Ascending aorta (tissue), 2 donors: Measurements from ENCODE around the gene PLEKHG3. TPM values are rescaled to one million over a fixed set of nuclear protein-coding genes. Genes with fewer than 3 reads are reported as not detected.

Experiments
- DNase-seq, 2 donors: peaks; one replicate each; pipeline ENCODE4 v3.0.0-alpha.2; 2019; ENCODE audit warnings: low spot score in 2 of 2
- H3K27ac ChIP-seq, 2 donors: fragments of 200-600 bp; sonication (generic); one replicate each; pipeline ENCODE4 v1.5.1; 2016 to 2017; ENCODE audit warnings: mild to moderate bottlenecking in 1 of 2
- H3K27me3 ChIP-seq: fragments of 200-600 bp; sonication (generic); one replicate; pipeline ENCODE4 v1.5.1; 2017
- H3K36me3 ChIP-seq, 2 donors: fragments of 200-600 bp; sonication (generic); one replicate each; pipeline ENCODE4 v1.5.1; 2016
- H3K4me1 ChIP-seq, 2 donors: fragments of 200-600 bp; sonication (generic); one replicate each; pipeline ENCODE4 v1.5.1; 2016 to 2017; ENCODE audit warnings: mild to moderate bottlenecking in 1 of 2
- H3K4me3 ChIP-seq, 2 donors: fragments of 200-600 bp; sonication (generic); one replicate each; pipeline ENCODE4 v1.5.1; 2016 to 2017; ENCODE audit warnings: mild to moderate bottlenecking in 1 of 2
- H3K9me3 ChIP-seq, 2 donors: fragments of 200-600 bp; sonication (generic); one replicate each; pipeline ENCODE4 v1.5.1; 2016
- CTCF ChIP-seq, 3 experiments: fragments of 200-600 bp in 2 of 3; fragments of 450-650 bp in 1 of 3; sonication (generic) in 2 of 3; IDR thresholded peaks; one replicate each; pipeline ENCODE4 v1.5.1; 2016 to 2019; ENCODE audit warnings: antibody characterized with exemption in 3 of 3, mild to moderate bottlenecking in 1 of 3, moderate library complexity in 1 of 3
- intact Hi-C: fragments of 100-400 bp; cut with DNase I; formaldehyde crosslinking; loops from one replicate; pipeline ENCODE4 v1.15.1; 2023
- total RNA-seq: library from RNA; depleted of rRNA; stranded (reverse); fragments of >200 nt; gene quantifications from one replicate; pipeline ENCODE4 v1.1.0, GENCODE V29; 2016

The PLEKHG3 gene
- total RNA-seq, 1 donor from 2014 or later = 134 TPM

- no peaks in the 10 kb centered on the region for H3K27me3 ChIP-seq
- no peak for DNase-seq
- peaks cover 4 to 7% of the 10 kb centered on the region in 2 donors for H3K4me1 ChIP-seq
- no peak for TF ChIP-seq CTCF (IDR thresholded peaks at IDR 0.05)
- peak overlapping the region; percentile 38 to 48 for H3K27ac ChIP-seq
- peaks cover 43 to 66% of the 10 kb centered on the region in 2 donors for H3K36me3 ChIP-seq
- H3K9me3 ChIP-seq = no peaks in the 10 kb centered on the region
- intact Hi-C loops = no loop called here
- H3K4me3 ChIP-seq = no peak overlapping the region
Observed at GRCh38 chr14:64734990-64735389, 30.8 kb downstream of the PLEKHG3 start.

- H3K4me1 ChIP-seq = peaks cover 4 to 7% of the 10 kb centered on the region in 2 donors
- no peaks in the 10 kb centered on the region for H3K27me3 ChIP-seq
- peak overlapping the region in 1 of 2 donors; percentile 11 for H3K27ac ChIP-seq
Observed at GRCh38 chr14:64736271-64737169, 32.3 kb downstream of the PLEKHG3 start.

DNA sequence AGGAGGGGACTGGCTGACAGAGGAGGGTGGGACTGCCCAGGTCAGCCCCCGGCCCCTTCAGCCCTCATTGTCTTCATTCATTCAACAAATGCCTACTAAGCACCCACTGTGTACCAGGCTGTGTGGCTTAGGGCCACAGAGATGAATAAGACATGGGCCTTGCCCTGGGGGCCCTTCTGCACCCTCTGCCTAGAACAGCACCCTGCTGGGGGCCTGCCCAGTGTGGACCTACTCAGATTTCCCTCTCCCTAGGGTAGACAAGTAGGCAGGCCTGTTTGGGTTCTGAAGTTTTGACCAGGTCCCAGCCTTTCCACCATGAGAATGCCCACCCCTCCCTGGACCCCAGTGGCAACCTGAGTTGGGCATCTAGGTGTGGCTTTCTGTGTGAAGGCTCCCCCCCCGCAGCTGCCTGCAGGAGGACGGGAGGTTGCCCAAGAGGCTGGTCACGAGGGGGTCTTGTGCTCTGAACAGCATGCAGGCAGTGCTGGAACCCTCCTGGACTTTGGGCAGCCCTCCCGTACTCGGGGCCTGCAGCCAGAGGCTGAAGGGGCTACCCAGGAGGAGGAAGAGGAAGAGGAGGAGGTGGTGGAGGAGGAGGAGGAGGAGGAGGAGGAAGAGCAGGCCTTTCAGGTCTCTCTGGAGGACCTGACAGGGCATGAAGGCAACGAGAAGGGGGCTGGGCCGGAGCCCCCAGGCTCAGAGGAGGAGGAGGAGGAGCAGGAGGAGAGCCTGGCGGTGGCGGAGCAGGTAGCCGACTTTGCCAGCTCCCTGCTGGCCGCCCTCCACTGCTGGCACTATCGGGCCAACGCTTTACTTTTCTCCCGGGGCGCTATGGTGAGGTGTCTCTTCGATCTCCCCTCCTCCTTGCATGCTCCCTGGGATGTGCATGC lies 33.4 kb downstream of the PLEKHG3 start:
- Histone ChIP-seq H3K4me1 (peaks cover 4 to 7% of the 10 kb centered on the region in 2 donors), H3K27me3 (no peaks in the 10 kb centered on the region), H3K27ac (peak overlapping the region; percentile 9 to 11), H3K36me3 (peaks cover 47 to 66% of the 10 kb centered on the region in 2 donors), H3K4me3 (no peak overlapping the region), H3K9me3 (no peaks in the 10 kb centered on the region)
- intact Hi-C loops = no loop called here
- TF ChIP-seq CTCF (IDR thresholded peaks at IDR 0.05) = no peak
- DNase-seq = no peak

More at GRCh38 chr14:64736271-64737169, 32.3 kb downstream of the PLEKHG3 start:
- Histone ChIP-seq H3K4me3 (no peak overlapping the region), H3K9me3 (no peaks in the 10 kb centered on the region), H3K36me3 (peaks cover 47 to 66% of the 10 kb centered on the region in 2 donors)
- intact Hi-C loops = no loop called here
- no peak for TF ChIP-seq CTCF (IDR thresholded peaks at IDR 0.05)
- no peak for DNase-seq

GRCh38 chr14:64738281-64738804 lies 34.1 kb downstream of the PLEKHG3 start:
- Histone ChIP-seq H3K9me3 (no peaks in the 10 kb centered on the region), H3K4me1 (peaks cover 4 to 7% of the 10 kb centered on the region in 2 donors), H3K36me3 (peaks cover 51 to 68% of the 10 kb centered on the region in 2 donors), H3K4me3 (no peak overlapping the region), H3K27ac (peak overlapping the region; percentile 9 to 11), H3K27me3 (no peaks in the 10 kb centered on the region)
- DNase-seq = no peak
- TF ChIP-seq CTCF (IDR thresholded peaks at IDR 0.05) = no peak
- intact Hi-C loops = no loop called here

DNA sequence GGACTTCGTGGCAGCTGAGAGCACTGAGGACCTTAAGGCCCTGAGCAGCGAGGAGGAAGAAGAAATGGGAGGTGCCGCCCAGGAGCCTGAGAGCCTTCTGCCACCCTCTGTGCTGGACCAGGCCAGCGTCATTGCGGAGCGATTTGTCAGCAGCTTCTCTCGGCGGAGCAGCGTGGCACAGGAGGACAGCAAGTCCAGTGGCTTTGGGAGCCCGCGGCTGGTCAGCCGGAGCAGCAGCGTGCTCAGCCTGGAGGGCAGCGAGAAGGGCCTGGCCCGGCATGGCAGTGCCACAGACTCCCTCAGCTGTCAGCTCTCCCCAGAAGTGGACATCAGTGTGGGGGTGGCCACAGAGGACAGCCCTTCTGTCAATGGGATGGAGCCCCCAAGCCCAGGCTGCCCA lies 37.0 kb downstream of the PLEKHG3 start:
- TF ChIP-seq CTCF (IDR thresholded peaks at IDR 0.05) = no peak
- intact Hi-C loops = no loop called here
- Histone ChIP-seq H3K4me1 (peaks cover 4 to 20% of the 10 kb centered on the region in 2 donors), H3K27me3 (no peaks in the 10 kb centered on the region), H3K36me3 (peaks cover 57 to 81% of the 10 kb centered on the region in 2 donors), H3K4me3 (no peak overlapping the region), H3K9me3 (no peaks in the 10 kb centered on the region), H3K27ac (no peak overlapping the region)
- no peak for DNase-seq
